ENCODE results near the gene ANLN. TPM values are rescaled to one million over a fixed set of nuclear protein-coding genes. Genes with fewer than 3 reads are reported as not detected.
"Not testable (repeated sequence)": the region's sequence is repeated elsewhere in the genome, so short reads cannot be mapped to it uniquely, and the experiment has no call there.

ANLN gene
- total RNA-seq, 1 donor from 2014 or later = 21.6 TPM

- not testable (repeated sequence) for DNase-seq
Observed at GRCh38 chr7:36378555-36378954, 11.1 kb upstream of the ANLN start.

- no peak for DNase-seq
Observed at GRCh38 chr7:36379831-36380504, 9.7 kb upstream of the ANLN start.

- no peak for DNase-seq
Observed at GRCh38 chr7:36381056-36381455, 8.6 kb upstream of the ANLN start.

GRCh38 chr7:36383284-36383683, 6.4 kb upstream of the ANLN start:
- DNase-seq = not testable (repeated sequence)

GRCh38 chr7:36385646-36386045, 4.0 kb upstream of the ANLN start:
- DNase-seq = not testable (repeated sequence)

- DNase-seq = no peak
Observed at GRCh38 chr7:36387435-36388231, 2.0 kb upstream of the ANLN start.

- DNase-seq = no peak
Observed at GRCh38 chr7:36388423-36388822, 1.2 kb upstream of the ANLN start.

- peak; percentile 91 for DNase-seq
Observed at GRCh38 chr7:36390199-36391090, 783 bp downstream of the ANLN start.

- peak; percentile 35 for DNase-seq
Observed at GRCh38 chr7:36391436-36392198, 2.0 kb downstream of the ANLN start.

GRCh38 chr7:36393826-36394225, 4.2 kb downstream of the ANLN start:
- no peak for DNase-seq

GRCh38 chr7:36395171-36395894, 5.7 kb downstream of the ANLN start:
- DNase-seq = peak; percentile 48

- DNase-seq = peak; percentile 21
Observed at GRCh38 chr7:36396150-36396549, 6.5 kb downstream of the ANLN start.

GRCh38 chr7:36400036-36400435, 10.4 kb downstream of the ANLN start:
- DNase-seq = no peak

GRCh38 chr7:36400606-36401005, 10.9 kb downstream of the ANLN start:
- DNase-seq = no peak

- DNase-seq = no peak
Observed at GRCh38 chr7:36403452-36403851, 13.8 kb downstream of the ANLN start.

GRCh38 chr7:36404639-36405408, 15.2 kb downstream of the ANLN start:
- peak; percentile 28 for DNase-seq

GRCh38 chr7:36405409-36405803, 15.7 kb downstream of the ANLN start:
- DNase-seq = no peak

GRCh38 chr7:36406156-36406555, 16.5 kb downstream of the ANLN start:
- DNase-seq = peak; percentile 19

GRCh38 chr7:36407636-36408550, 18.2 kb downstream of the ANLN start:
- DNase-seq = no peak

GRCh38 chr7:36408589-36408988, 18.9 kb downstream of the ANLN start:
- DNase-seq = peak; percentile 20
